RCC 7860 (cell line): ENCODE results near the gene DDX49.
A peak's percentile ranks its signal among the peaks of the same experiment; 100 is the strongest.
"Not testable (repeated sequence)": the region's sequence is repeated elsewhere in the genome, so short reads cannot be mapped to it uniquely, and the experiment has no call there.

ENCODE experiments used
- DNase-seq: peaks from one replicate; pipeline ENCODE4 v3.0.0-alpha.2; 2015; ENCODE audit warnings: low spot score
- FAIRE-seq: peaks from 2 replicates; lab custom pipeline; 2012; peaks lifted over from hg19 to GRCh38; lab: Jason Lieb, UNC

DDX49 gene

DNA sequence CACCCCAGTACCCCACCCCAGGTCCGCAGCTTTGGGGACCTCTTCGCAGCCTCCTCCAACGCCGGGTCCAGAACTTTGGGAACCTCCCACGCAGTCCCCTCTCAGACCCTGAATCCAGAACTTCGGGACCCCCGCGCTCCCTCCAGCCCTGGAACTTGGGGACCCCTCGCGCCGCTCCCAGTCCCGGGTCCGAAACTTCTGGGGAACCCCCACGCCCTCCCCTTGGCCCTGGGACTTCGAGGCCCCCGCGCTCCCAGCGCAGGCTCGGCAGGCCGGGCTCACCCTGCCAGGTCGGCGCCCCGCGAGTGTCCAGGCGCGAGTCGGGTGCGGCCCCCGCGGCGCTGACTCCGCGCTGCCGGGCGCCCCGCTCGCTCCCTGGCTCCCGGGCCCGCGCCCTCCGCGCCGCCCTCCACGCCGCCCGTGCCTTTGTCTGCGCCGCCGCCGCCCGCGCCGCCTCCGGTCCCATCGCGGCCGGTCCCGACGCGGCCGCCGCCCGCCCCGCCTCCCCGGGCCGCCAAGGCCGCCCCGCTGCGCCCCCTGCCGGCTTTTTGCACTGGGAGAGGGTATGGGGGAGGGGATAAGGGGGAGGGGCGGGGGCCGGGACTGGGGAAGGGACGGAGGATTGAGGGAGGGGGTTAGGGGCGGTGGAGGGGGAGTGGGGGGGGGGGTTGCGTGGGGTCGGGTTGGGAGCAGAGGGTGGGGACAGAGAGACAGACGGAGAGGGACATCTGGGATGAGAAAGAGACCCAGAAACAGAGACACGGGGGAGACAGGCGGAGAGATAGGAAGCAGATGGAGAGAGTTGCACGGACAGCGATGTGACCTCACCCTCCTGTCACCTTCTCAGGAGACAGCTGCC lies 21.5 kb downstream of the DDX49 start, which contains the start of gene HOMER3:
HOMER3 (minus strand) TSS at position 449 of the 859 bp plus-strand sequence. CDS start 2,235 bp downstream, outside the sequence.
- FAIRE-seq (no peak), DNase-seq (peak; percentile 8)

- FAIRE-seq = no peak
These were observed 22.3 kb downstream of the DDX49 start for GRCh38 chr19:18941628-18942354.

DNA sequence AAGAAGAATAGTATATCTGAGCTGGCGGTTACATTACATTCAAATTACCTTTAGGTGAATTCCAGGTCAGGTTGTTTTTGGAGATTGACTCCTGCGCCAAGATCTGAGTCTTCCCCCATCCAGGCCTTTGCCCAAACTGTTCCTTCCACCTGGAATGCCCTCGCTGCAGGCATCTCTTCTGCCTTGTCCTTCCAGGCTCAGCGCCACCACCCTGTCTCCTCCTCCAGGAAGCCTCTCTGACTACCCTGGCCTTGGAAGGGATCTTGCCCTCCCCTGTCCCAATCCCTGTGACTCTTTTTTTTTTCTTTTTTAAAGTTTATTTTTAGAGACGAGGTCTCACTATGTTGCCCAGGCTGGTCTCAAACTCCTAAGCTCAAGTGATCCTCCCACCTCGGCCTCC lies 23.2 kb downstream of the DDX49 start:
- no peak for FAIRE-seq

More at GRCh38 chr19:18941628-18942354, 22.3 kb downstream of the DDX49 start:
- no peak for DNase-seq

DNA sequence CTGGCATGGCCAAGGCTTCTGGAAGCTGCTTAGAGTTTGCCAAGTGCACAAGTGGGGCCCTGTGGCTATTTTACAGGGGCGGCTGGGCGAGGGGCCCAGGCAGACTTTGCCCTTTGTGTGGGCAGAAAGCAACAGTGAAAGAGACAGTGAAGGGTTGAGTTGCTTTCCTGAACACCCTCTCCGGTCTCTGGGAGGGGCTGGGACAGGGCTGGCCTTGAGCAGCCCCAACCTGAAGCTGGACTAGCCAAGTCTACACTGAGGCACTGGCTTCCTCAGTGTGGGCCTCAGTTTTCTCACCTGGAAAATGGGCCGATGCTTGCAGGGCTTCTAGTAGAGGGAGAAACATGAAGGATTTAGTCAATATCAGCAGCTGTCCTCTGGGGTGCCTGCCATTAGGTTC lies 23.9 kb downstream of the DDX49 start:
- DNase-seq = no peak
- no peak for FAIRE-seq

More for the DNA sequence above, 23.2 kb downstream of the DDX49 start:
- no peak for DNase-seq

- DNase-seq (no peak), FAIRE-seq (no peak)
These were observed 25.8 kb downstream of the DDX49 start for GRCh38 chr19:18945297-18945696.

DNA sequence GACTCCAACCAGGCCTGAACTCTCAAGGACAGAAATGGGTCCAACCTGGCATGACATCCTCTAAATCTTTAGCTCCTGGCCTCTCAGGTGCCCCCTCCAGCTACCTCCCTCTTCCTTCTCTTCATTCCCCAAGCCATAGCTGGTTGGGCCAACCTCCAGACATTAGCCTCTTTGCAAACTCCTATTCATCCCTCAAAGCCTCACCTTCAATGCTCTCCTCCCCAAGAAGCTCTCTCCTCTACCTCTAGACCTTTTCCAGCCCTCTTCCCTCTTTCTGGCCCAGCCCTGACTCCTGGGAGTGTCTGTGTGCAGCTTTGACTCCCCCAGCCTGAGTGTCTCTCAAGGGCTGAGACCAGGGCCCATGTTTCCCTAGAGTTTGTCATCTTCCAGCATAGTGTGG lies 26.8 kb downstream of the DDX49 start:
- FAIRE-seq = no peak

GRCh38 chr19:18946918-18947317 lies 27.4 kb downstream of the DDX49 start:
- no peak for DNase-seq
- no peak for FAIRE-seq

More for the DNA sequence above, 26.8 kb downstream of the DDX49 start:
- no peak for DNase-seq

GRCh38 chr19:18948075-18948975 lies 28.8 kb downstream of the DDX49 start:
- FAIRE-seq (no peak), DNase-seq (no peak)

DNA sequence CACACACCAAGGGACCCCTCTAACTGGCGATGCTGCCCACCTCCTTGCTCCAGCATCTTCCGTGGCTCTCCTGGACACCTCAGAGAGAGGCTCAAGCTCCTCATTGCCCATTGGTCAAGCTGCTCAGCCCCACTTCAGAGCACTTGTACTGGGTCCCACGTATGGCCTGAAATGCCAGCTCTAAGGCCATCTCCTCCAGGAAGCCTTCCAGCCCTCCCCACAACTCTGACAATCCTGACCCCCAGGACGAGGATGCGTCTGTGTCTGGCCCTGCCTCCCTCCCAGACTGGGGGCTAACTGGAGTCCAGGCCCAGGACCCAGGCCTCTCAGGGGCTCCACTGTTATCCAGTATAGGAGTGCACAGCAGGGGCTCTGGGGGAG lies 29.5 kb downstream of the DDX49 start:
- FAIRE-seq = no peak

DNA sequence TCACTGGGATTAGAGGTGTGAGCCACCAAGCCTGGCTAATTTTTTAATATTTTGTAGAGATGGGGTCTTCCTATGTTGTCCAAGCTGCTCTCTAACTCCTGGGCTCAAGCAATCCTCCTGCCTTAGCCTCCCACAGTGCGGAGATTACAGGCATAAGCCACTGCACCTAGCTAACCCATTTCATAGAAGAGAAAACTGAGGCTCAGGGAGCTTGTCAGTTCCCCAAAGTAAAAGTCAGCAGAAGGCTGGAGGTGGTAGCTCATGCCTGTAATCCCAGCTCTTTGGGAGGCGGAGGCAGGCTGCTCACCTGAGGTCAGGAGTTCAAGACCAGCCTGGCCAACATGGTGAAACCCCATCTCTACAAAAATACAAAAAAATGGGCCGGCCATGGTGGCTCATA lies 30.3 kb downstream of the DDX49 start:
- FAIRE-seq = no peak
- DNase-seq = no peak

More for the DNA sequence above, 29.5 kb downstream of the DDX49 start:
- no peak for DNase-seq

- FAIRE-seq (no peak), DNase-seq (no peak)
These were observed 32.3 kb downstream of the DDX49 start for GRCh38 chr19:18951721-18952281.

- not testable (repeated sequence) for FAIRE-seq, DNase-seq
These were observed 33.0 kb downstream of the DDX49 start for GRCh38 chr19:18952364-18953003.

GRCh38 chr19:18954094-18954493 lies 34.6 kb downstream of the DDX49 start:
- DNase-seq (no peak), FAIRE-seq (no peak)

GRCh38 chr19:18955042-18955441 lies 35.5 kb downstream of the DDX49 start:
- DNase-seq = no peak
- FAIRE-seq = no peak

DNA sequence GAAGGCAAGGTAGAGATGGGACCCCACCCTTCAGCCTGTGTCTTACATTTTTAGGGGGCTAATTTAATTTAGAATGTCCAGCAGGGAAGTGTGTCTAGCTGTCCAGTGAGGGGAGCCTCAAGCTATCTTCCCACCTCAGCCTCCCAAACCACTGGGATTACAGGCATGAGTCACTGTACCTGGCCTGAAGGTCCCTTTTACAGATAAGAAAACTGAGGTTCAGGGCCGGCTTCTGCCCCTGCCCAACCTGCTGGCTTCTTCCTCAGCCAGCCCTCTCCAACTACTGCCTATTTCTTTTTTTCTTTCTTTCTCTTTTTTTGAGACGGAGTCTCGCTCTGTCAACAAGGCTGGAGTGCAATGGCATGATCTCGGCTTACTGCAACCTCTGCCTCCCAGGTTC lies 40.9 kb downstream of the DDX49 start:
- FAIRE-seq (no peak), DNase-seq (no peak)

DNA sequence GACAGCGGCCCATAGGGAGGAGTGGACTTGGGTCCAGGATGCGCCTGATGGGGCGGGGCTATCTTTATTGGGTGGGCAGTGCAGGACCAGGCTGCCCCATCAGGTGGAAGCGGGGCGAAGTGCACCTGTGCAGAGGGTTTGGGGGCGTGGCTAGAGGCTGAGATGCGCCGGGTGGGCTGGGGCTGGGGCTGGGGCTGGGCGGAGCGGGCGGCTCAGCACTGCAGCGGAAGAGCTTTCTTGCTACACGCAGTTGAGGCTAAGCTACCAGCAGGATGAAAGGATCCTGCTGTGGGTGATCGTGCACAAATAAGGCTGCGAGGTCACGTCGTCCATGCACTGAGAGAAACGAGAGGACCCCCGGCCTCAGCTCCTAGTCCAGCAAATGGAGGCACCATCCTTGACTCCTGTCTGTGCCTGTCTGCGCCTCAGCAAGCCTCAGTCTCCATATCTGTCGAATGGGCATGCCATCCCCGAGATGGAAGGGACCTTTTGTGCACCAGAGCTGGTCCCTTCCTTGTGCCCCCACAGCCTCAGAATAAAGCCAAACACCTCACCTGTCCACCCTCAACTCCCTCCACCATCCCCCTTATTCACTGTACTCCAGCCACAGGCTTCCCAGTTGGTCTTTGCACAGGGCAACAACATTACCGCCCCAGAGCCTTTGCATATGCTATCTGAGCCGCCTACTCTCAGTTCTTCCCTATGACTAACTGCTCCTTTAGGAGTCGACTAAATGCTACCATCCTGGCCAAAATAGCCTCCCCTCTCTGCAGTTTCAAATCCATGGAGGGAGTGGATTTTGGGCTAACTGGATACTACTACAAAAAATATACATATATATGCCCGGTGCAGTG lies 42.5 kb downstream of the DDX49 start:
- DNase-seq (no peak), FAIRE-seq (no peak)

- DNase-seq = no peak
- FAIRE-seq = no peak
These were observed 44.6 kb downstream of the DDX49 start for GRCh38 chr19:18964121-18964520.

- DNase-seq = no peak
- FAIRE-seq = no peak
These were observed 46.8 kb downstream of the DDX49 start for GRCh38 chr19:18966307-18966706.
